NCI-H1694 treated with DMSO at 0.1 percent for 48 hours (cell line): ENCODE measurements around the gene DCAF5.
"Not testable (repeated sequence)": the region's sequence is repeated elsewhere in the genome, so short reads cannot be mapped to it uniquely, and the experiment has no call there.

Experiments
- DNase-seq: peaks from one replicate; lab custom pipeline; 2025; lab: John Stamatoyannopoulos, UW

Gene DCAF5

GRCh38 chr14:69066396-69067171 lies 86.3 kb downstream of the DCAF5 start:
- no peak for DNase-seq

- not testable (repeated sequence) for DNase-seq
These were observed 87.0 kb downstream of the DCAF5 start for GRCh38 chr14:69065934-69066333.

- DNase-seq: no peak
These were observed 88.3 kb downstream of the DCAF5 start for GRCh38 chr14:69064596-69064995.

- no peak for DNase-seq
These were observed 93.0 kb downstream of the DCAF5 start for GRCh38 chr14:69059658-69060623.

GRCh38 chr14:69055999-69056788 lies 96.7 kb downstream of the DCAF5 start:
- peak; percentile 79 for DNase-seq

- DNase-seq: no peak
These were observed 97.8 kb downstream of the DCAF5 start for GRCh38 chr14:69055125-69055524.

- peak; percentile 17 for DNase-seq
These were observed 98.9 kb downstream of the DCAF5 start for GRCh38 chr14:69054030-69054429.

GRCh38 chr14:69052181-69052601 lies 100.7 kb downstream of the DCAF5 start:
- DNase-seq: no peak

GRCh38 chr14:69050240-69051184 lies 102.4 kb downstream of the DCAF5 start:
- no peak for DNase-seq

GRCh38 chr14:69049675-69050074 lies 103.2 kb downstream of the DCAF5 start:
- DNase-seq: no peak

- DNase-seq: no peak
These were observed 104.5 kb downstream of the DCAF5 start for GRCh38 chr14:69048456-69048855.

- DNase-seq: no peak
These were observed 105.7 kb downstream of the DCAF5 start for GRCh38 chr14:69047255-69047654.

- no peak for DNase-seq
These were observed 106.5 kb downstream of the DCAF5 start for GRCh38 chr14:69046476-69046860.

- DNase-seq: no peak
These were observed 107.0 kb downstream of the DCAF5 start for GRCh38 chr14:69045857-69046475.

- no peak for DNase-seq
These were observed 107.9 kb downstream of the DCAF5 start for GRCh38 chr14:69044965-69045555.

- no peak for DNase-seq
These were observed 108.6 kb downstream of the DCAF5 start for GRCh38 chr14:69044296-69044695.

GRCh38 chr14:69043596-69044260 lies 109.2 kb downstream of the DCAF5 start:
- no peak for DNase-seq

- DNase-seq: peak; percentile 30
These were observed 110.0 kb downstream of the DCAF5 start for GRCh38 chr14:69042787-69043444.

GRCh38 chr14:69042299-69042698 lies 110.6 kb downstream of the DCAF5 start:
- DNase-seq: no peak
